GM23338 (cell line): ENCODE measurements around the gene COPA. TPM values are rescaled to one million over a fixed set of nuclear protein-coding genes. Genes with fewer than 3 reads are reported as not detected.

ENCODE experiments used
- ATAC-seq: fragments of 200-7000 bp; cut with Tn5 transposase; 3 replicates; pipeline ENCODE4 v1.9.1; 2020
- DNase-seq: peaks from one replicate; pipeline ENCODE4 v3.0.0-alpha.2; 2015; ENCODE audit warnings: low spot score
- H2AFZ ChIP-seq: fragments of 200-600 bp; sonication (generic); 2 replicates; pipeline ENCODE4 v1.8.0; 2016; ENCODE audit warnings: antibody characterized with exemption, mild to moderate bottlenecking, moderate library complexity
- H3F3A ChIP-seq: fragments of 200-600 bp; sonication (generic); replicated peaks from 2 replicates; pipeline ENCODE4 v1.8.0; 2017; ENCODE audit warnings: antibody characterized with exemption, mixed run types, low read depth
- H3K27ac ChIP-seq: fragments of 200-600 bp; sonication (generic); 2 replicates; pipeline ENCODE4 v1.6.1; 2016; ENCODE audit warnings: low read depth
- H3K27me3 ChIP-seq: fragments of 200-600 bp; sonication (generic); 2 replicates; pipeline ENCODE4 v1.8.0; 2016; ENCODE audit warnings: mild to moderate bottlenecking, mixed run types, moderate library complexity; ENCODE audit not compliant: insufficient read depth
- H3K36me3 ChIP-seq: fragments of 200-600 bp; sonication (generic); 2 replicates; pipeline ENCODE4 v1.8.0; 2016; ENCODE audit warnings: mild to moderate bottlenecking; ENCODE audit not compliant: insufficient read depth
- H3K4me1 ChIP-seq: fragments of 200-600 bp; sonication (generic); 2 replicates; pipeline ENCODE4 v1.8.0; 2016; ENCODE audit warnings: mild to moderate bottlenecking, moderate library complexity; ENCODE audit not compliant: insufficient read depth
- H3K4me2 ChIP-seq: fragments of 200-600 bp; sonication (generic); 2 replicates; pipeline ENCODE4 v1.7.1; 2017; ENCODE audit warnings: mixed run types
- H3K4me3 ChIP-seq: fragments of 200-600 bp; sonication (generic); 2 replicates; pipeline ENCODE4 v1.6.1; 2016; ENCODE audit warnings: mixed run types
- H3K79me2 ChIP-seq: fragments of 200-600 bp; sonication (generic); replicated peaks from 2 replicates; pipeline ENCODE4 v1.8.0; 2017; ENCODE audit warnings: mild to moderate bottlenecking; ENCODE audit not compliant: insufficient read depth
- H3K9me2 ChIP-seq: fragments of 200-600 bp; sonication (generic); 2 replicates; pipeline ENCODE4 v1.8.0; 2017; ENCODE audit not compliant: insufficient read depth
- H4K20me1 ChIP-seq: fragments of 200-600 bp; sonication (generic); replicated peaks from 2 replicates; pipeline ENCODE4 v1.8.0; 2017; ENCODE audit warnings: mild to moderate bottlenecking; ENCODE audit not compliant: insufficient read depth
- H3K27ac Mint-ChIP-seq: 2 replicates; pipeline ENCODE4 v1.8.0; 2020; ENCODE audit warnings: inconsistent platforms, mild to moderate bottlenecking, moderate library complexity, mixed read lengths
- H3K27me3 Mint-ChIP-seq: 3 replicates; pipeline ENCODE4 v1.8.0; 2022; ENCODE audit warnings: low read depth, mild to moderate bottlenecking, moderate library complexity, mixed read lengths, inconsistent platforms; ENCODE audit not compliant: insufficient read depth, poor library complexity
- H3K36me3 Mint-ChIP-seq: 3 replicates; pipeline ENCODE4 v1.8.0; 2021; ENCODE audit warnings: low read depth, mild to moderate bottlenecking, inconsistent platforms, moderate library complexity, mixed read lengths
- H3K4me1 Mint-ChIP-seq: 3 replicates; pipeline ENCODE4 v1.8.0; 2020; ENCODE audit warnings: mild to moderate bottlenecking, inconsistent platforms, mixed read lengths
- H3K4me3 Mint-ChIP-seq: 3 replicates; pipeline ENCODE4 v1.8.0; 2021; ENCODE audit warnings: moderate library complexity, mild to moderate bottlenecking, inconsistent platforms, mixed read lengths
- H3K9me3 Mint-ChIP-seq: 3 replicates; pipeline ENCODE4 v1.8.0; 2020; ENCODE audit warnings: moderate library complexity, mild to moderate bottlenecking, inconsistent platforms, mixed read lengths
- CREB1 ChIP-seq: fragments of 250-450 bp; sonication (Bioruptor Pico); IDR thresholded peaks from 2 replicates; pipeline ENCODE4 v1.5.0; 2020; ENCODE audit warnings: low read depth, mild to moderate bottlenecking, moderate library complexity
- EZH2 ChIP-seq: fragments of 200-600 bp; sonication (generic); IDR thresholded peaks from one replicate; pipeline ENCODE4 v1.8.0; 2017; ENCODE audit warnings: antibody characterized with exemption, mild to moderate bottlenecking, low read depth; ENCODE audit not compliant: unreplicated experiment
- EZH2phosphoT487 ChIP-seq: fragments of 200-600 bp; sonication (generic); IDR thresholded peaks from one replicate; pipeline ENCODE4 v1.8.1; 2018; ENCODE audit warnings: antibody characterized with exemption; ENCODE audit not compliant: unreplicated experiment
- JUNB ChIP-seq: IDR thresholded peaks from one replicate; pipeline ENCODE4 v1.6.1; 2016; ENCODE audit warnings: antibody characterized with exemption; ENCODE audit not compliant: unreplicated experiment
- NANOG ChIP-seq: IDR thresholded peaks from 2 replicates; pipeline ENCODE4 v1.6.1; 2016; ENCODE audit warnings: antibody characterized with exemption, borderline replicate concordance
- POLR2AphosphoS5 ChIP-seq: IDR thresholded peaks from 2 replicates; pipeline ENCODE4 v1.6.1; 2016; ENCODE audit warnings: antibody characterized with exemption, low read depth
- STAT1 ChIP-seq: IDR thresholded peaks from one replicate; pipeline ENCODE4 v1.6.1; 2016; ENCODE audit warnings: antibody characterized with exemption; ENCODE audit not compliant: unreplicated experiment
- ZNF114 ChIP-seq: fragments of 250-450 bp; sonication (Bioruptor Pico); IDR thresholded peaks from 2 replicates; pipeline ENCODE4 v1.5.0; 2020; ENCODE audit warnings: mild to moderate bottlenecking, moderate library complexity
- ZNF331 ChIP-seq: fragments of 250-450 bp; sonication (Bioruptor Pico); IDR thresholded peaks from 2 replicates; pipeline ENCODE4 v1.5.0; 2020; ENCODE audit warnings: low read depth, mild to moderate bottlenecking, moderate library complexity
- polyA plus RNA-seq: library from polyadenylated mRNA; unstranded; fragments of >200 nt; fragmentation: Nextera tagmentation; extraction: Ambion mirVana; gene quantifications from 2 replicates; pipeline ENCODE4 v1.2.1, GENCODE V29; 2016
- total RNA-seq: library from RNA; depleted of rRNA; stranded (reverse); fragments of >200 nt; shearing (Covaris generic); gene quantifications from 2 replicates; pipeline ENCODE4 v1.2.3, GENCODE V29; 2014
- TF ChIP-seq, protein P1 (sequence below): IDR thresholded peaks from 2 replicates; pipeline ENCODE4 v1.6.1; 2016; ENCODE audit warnings: antibody characterized with exemption
- TF ChIP-seq, protein P2 (sequence below): fragments of 250-450 bp; sonication (Bioruptor Pico); IDR thresholded peaks from 2 replicates; pipeline ENCODE4 v1.5.0; 2020; ENCODE audit warnings: mild to moderate bottlenecking, moderate library complexity
- TF ChIP-seq, protein P3 (sequence below), 2 experiments: fragments of 200-600 bp in 1 of 2; sonication (generic) in 1 of 2; conservative IDR thresholded peaks; 2 replicates each; pipeline versions ENCODE4 v1.5.1 to v1.6.1; 2016 to 2017; ENCODE audit warnings: antibody characterized with exemption in 2 of 2, low read depth in 2 of 2, mild to moderate bottlenecking in 2 of 2, moderate library complexity in 1 of 2
- TF ChIP-seq, protein P4 (sequence below): IDR thresholded peaks from one replicate; pipeline ENCODE4 v1.6.1; 2018; ENCODE audit warnings: antibody characterized with exemption; ENCODE audit not compliant: unreplicated experiment

COPA gene
- total and polyA plus RNA-seq, 2 experiments from 2014 or later: 58.2 to 87.1 TPM

DNA sequence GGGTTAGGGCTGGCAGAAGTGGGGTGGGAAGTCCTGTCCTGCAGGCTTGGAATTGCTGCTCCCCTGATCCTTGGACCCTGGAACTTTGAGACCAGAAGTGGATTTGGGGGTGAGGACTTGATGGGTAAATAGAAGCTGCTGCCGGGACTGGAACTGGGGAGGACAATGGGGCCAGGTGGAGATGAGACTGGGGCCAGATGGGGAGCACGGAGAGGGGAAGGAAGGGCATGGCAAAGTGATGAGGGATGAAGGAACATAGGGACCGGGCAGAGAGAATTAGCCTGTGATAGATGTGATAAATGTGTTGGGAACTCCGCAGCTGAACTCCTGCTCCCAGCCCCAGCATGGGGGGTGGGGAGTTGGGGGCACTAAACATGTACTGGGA is 24.5 kb upstream of the COPA start:
- H3K4me3 ChIP-seq: no peak overlapping the region

More for the DNA sequence above, 24.5 kb upstream of the COPA start:
- DNase-seq (no peak), ATAC-seq (no peak)
- Histone ChIP-seq H3K79me2 (no peaks in the 10 kb centered on the region), H3K4me2 (no peak overlapping the region; the same call in 1 of the 2 replicates), H2AFZ (no peak overlapping the region), H3K36me3 (no peaks in the 10 kb centered on the region), H3K4me1 (peaks cover 21% of the 10 kb centered on the region), H3K27ac (no peak overlapping the region), H3K27me3 (no peaks in the 10 kb centered on the region), H3F3A (0 out of 2 replicates have a peak, but pooled peaks cover 3% of the 10 kb centered on the region), H4K20me1 (no peaks in the 10 kb centered on the region; the same call in 1 of the 2 replicates), H3K9me2 (no peaks in the 10 kb centered on the region)
- no peaks in the 10 kb centered on the region for H3K9me3 Mint-ChIP-seq
- H3K4me1 Mint-ChIP-seq: peaks cover 50% of the 10 kb centered on the region
- TF ChIP-seq POLR2AphosphoS5 (no peak), STAT1 (no peak), EZH2 (no peak), JUNB (no peak), ZNF114 (no peak), NANOG (no peak), CREB1 (CRISPR knock-in tag) (no peak), ZNF331 (no peak), EZH2phosphoT487 (no peak)
- TF ChIP-seq, protein P1, sequence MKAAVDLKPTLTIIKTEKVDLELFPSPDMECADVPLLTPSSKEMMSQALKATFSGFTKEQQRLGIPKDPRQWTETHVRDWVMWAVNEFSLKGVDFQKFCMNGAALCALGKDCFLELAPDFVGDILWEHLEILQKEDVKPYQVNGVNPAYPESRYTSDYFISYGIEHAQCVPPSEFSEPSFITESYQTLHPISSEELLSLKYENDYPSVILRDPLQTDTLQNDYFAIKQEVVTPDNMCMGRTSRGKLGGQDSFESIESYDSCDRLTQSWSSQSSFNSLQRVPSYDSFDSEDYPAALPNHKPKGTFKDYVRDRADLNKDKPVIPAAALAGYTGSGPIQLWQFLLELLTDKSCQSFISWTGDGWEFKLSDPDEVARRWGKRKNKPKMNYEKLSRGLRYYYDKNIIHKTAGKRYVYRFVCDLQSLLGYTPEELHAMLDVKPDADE: no peak
- TF ChIP-seq, protein P2, sequence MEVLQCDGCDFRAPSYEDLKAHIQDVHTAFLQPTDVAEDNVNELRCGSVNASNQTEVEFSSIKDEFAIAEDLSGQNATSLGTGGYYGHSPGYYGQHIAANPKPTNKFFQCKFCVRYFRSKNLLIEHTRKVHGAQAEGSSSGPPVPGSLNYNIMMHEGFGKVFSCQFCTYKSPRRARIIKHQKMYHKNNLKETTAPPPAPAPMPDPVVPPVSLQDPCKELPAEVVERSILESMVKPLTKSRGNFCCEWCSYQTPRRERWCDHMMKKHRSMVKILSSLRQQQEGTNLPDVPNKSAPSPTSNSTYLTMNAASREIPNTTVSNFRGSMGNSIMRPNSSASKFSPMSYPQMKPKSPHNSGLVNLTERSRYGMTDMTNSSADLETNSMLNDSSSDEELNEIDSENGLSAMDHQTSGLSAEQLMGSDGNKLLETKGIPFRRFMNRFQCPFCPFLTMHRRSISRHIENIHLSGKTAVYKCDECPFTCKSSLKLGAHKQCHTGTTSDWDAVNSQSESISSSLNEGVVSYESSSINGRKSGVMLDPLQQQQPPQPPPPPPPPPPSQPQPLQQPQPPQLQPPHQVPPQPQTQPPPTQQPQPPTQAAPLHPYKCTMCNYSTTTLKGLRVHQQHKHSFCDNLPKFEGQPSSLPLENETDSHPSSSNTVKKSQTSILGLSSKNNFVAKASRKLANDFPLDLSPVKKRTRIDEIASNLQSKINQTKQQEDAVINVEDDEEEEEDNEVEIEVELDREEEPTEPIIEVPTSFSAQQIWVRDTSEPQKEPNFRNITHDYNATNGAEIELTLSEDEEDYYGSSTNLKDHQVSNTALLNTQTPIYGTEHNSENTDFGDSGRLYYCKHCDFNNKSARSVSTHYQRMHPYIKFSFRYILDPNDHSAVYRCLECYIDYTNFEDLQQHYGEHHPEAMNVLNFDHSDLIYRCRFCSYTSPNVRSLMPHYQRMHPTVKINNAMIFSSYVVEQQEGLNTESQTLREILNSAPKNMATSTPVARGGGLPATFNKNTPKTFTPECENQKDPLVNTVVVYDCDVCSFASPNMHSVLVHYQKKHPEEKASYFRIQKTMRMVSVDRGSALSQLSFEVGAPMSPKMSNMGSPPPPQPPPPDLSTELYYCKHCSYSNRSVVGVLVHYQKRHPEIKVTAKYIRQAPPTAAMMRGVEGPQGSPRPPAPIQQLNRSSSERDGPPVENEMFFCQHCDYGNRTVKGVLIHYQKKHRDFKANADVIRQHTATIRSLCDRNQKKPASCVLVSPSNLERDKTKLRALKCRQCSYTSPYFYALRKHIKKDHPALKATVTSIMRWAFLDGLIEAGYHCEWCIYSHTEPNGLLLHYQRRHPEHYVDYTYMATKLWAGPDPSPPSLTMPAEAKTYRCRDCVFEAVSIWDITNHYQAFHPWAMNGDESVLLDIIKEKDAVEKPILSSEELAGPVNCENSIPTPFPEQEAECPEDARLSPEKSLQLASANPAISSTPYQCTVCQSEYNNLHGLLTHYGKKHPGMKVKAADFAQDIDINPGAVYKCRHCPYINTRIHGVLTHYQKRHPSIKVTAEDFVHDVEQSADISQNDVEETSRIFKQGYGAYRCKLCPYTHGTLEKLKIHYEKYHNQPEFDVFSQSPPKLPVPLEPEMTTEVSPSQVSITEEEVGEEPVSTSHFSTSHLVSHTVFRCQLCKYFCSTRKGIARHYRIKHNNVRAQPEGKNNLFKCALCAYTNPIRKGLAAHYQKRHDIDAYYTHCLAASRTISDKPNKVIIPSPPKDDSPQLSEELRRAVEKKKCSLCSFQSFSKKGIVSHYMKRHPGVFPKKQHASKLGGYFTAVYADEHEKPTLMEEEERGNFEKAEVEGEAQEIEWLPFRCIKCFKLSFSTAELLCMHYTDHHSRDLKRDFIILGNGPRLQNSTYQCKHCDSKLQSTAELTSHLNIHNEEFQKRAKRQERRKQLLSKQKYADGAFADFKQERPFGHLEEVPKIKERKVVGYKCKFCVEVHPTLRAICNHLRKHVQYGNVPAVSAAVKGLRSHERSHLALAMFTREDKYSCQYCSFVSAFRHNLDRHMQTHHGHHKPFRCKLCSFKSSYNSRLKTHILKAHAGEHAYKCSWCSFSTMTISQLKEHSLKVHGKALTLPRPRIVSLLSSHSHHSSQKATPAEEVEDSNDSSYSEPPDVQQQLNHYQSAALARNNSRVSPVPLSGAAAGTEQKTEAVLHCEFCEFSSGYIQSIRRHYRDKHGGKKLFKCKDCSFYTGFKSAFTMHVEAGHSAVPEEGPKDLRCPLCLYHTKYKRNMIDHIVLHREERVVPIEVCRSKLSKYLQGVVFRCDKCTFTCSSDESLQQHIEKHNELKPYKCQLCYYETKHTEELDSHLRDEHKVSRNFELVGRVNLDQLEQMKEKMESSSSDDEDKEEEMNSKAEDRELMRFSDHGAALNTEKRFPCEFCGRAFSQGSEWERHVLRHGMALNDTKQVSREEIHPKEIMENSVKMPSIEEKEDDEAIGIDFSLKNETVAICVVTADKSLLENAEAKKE (CRISPR knock-in tag): no peak
- TF ChIP-seq, protein P3, sequence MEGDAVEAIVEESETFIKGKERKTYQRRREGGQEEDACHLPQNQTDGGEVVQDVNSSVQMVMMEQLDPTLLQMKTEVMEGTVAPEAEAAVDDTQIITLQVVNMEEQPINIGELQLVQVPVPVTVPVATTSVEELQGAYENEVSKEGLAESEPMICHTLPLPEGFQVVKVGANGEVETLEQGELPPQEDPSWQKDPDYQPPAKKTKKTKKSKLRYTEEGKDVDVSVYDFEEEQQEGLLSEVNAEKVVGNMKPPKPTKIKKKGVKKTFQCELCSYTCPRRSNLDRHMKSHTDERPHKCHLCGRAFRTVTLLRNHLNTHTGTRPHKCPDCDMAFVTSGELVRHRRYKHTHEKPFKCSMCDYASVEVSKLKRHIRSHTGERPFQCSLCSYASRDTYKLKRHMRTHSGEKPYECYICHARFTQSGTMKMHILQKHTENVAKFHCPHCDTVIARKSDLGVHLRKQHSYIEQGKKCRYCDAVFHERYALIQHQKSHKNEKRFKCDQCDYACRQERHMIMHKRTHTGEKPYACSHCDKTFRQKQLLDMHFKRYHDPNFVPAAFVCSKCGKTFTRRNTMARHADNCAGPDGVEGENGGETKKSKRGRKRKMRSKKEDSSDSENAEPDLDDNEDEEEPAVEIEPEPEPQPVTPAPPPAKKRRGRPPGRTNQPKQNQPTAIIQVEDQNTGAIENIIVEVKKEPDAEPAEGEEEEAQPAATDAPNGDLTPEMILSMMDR (conservative IDR thresholded peaks at IDR 0.05; ENCODE audit: low read depth in 2 of 2): no peak
- TF ChIP-seq, protein P4, sequence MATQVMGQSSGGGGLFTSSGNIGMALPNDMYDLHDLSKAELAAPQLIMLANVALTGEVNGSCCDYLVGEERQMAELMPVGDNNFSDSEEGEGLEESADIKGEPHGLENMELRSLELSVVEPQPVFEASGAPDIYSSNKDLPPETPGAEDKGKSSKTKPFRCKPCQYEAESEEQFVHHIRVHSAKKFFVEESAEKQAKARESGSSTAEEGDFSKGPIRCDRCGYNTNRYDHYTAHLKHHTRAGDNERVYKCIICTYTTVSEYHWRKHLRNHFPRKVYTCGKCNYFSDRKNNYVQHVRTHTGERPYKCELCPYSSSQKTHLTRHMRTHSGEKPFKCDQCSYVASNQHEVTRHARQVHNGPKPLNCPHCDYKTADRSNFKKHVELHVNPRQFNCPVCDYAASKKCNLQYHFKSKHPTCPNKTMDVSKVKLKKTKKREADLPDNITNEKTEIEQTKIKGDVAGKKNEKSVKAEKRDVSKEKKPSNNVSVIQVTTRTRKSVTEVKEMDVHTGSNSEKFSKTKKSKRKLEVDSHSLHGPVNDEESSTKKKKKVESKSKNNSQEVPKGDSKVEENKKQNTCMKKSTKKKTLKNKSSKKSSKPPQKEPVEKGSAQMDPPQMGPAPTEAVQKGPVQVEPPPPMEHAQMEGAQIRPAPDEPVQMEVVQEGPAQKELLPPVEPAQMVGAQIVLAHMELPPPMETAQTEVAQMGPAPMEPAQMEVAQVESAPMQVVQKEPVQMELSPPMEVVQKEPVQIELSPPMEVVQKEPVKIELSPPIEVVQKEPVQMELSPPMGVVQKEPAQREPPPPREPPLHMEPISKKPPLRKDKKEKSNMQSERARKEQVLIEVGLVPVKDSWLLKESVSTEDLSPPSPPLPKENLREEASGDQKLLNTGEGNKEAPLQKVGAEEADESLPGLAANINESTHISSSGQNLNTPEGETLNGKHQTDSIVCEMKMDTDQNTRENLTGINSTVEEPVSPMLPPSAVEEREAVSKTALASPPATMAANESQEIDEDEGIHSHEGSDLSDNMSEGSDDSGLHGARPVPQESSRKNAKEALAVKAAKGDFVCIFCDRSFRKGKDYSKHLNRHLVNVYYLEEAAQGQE: no peak
- peaks cover 13% of the 10 kb centered on the region for H3K27me3 Mint-ChIP-seq
- no peak overlapping the region for H3K4me3 Mint-ChIP-seq
- no peaks in the 10 kb centered on the region; the same call in 2 of the 3 replicates for H3K36me3 Mint-ChIP-seq
- H3K27ac Mint-ChIP-seq: peak overlapping the region; percentile 53; the same call in 1 of the 2 replicates
